RWPE1 (cell line): ENCODE data around the gene ETV1.
A peak's percentile ranks its signal among the peaks of the same experiment; 100 is the strongest.

Experiments
- CTCF ChIA-PET: fragments of 350-600 bp; sonication (Branson Sonifier 250); formaldehyde crosslinking; extraction: SDS; loops from one replicate; lab custom pipeline; 2021; lab: Yijun Ruan, JAX
- POLR2A ChIA-PET: fragments of 400-600 bp; formaldehyde crosslinking; extraction: SDS; loops from one replicate; lab custom pipeline; 2020; ENCODE audit warnings: antibody characterized with exemption; ENCODE audit not compliant: low non-redundant PET; lab: Yijun Ruan, JAX
- DNase-seq: peaks from one replicate; pipeline ENCODE4 v3.0.0; 2012; ENCODE audit warnings: low spot score
- H3K27ac ChIP-seq: fragments of 450-650 bp; 2 replicates; pipeline ENCODE4 v1.5.1; 2017
- TF ChIP-seq, protein P1 (sequence below): fragments of 450-650 bp; conservative IDR thresholded peaks from 2 replicates; pipeline ENCODE4 v1.5.1; 2017; ENCODE audit warnings: low read depth, mild to moderate bottlenecking

ETV1 gene

DNA sequence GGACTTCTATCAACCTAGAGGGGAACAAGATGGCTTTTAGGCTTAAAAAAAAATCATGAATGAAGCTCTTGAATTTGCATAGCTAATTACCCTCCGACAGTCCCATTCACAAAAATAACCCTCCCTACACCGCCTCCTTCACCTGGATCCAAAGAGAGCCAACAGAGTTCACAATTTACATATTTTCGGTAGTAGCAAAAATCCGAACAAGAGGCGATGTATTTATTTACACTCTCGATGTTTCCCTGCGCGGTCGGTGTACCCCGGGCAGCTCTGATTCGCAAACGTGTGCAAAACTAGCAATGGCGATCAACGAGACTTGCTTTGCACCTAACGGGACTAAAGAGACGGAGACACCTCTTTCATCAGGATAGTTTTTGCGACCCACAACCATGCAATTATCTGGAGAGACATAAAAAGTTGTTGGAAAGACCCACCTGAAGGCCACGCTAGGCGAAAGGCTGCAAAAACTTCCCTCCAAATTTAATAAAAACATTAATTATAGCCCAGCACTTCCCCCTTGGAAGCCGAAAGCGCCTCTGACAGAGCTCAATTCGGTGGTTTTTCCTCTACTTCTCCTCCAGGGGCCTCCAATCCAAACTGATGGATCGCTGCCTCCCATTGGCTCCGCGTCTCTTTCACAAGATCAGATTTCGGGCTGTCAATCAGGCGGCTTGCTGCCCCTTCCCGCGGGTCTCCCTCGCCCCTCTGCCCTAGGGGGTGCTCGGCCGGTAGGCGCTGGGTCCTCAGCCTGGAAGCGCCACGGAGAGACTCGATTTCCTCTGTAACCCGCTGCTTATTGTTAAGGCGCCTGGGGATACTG, at the start of gene ETV1:
TSS of gene ETV1 (minus strand) at position 541 of the 823 bp plus-strand sequence. CDS start 614 bp downstream, outside the sequence.
- DNase-seq = peak; percentile 75
- TF ChIP-seq, protein P1, sequence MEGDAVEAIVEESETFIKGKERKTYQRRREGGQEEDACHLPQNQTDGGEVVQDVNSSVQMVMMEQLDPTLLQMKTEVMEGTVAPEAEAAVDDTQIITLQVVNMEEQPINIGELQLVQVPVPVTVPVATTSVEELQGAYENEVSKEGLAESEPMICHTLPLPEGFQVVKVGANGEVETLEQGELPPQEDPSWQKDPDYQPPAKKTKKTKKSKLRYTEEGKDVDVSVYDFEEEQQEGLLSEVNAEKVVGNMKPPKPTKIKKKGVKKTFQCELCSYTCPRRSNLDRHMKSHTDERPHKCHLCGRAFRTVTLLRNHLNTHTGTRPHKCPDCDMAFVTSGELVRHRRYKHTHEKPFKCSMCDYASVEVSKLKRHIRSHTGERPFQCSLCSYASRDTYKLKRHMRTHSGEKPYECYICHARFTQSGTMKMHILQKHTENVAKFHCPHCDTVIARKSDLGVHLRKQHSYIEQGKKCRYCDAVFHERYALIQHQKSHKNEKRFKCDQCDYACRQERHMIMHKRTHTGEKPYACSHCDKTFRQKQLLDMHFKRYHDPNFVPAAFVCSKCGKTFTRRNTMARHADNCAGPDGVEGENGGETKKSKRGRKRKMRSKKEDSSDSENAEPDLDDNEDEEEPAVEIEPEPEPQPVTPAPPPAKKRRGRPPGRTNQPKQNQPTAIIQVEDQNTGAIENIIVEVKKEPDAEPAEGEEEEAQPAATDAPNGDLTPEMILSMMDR = peak; percentile 57

DNA sequence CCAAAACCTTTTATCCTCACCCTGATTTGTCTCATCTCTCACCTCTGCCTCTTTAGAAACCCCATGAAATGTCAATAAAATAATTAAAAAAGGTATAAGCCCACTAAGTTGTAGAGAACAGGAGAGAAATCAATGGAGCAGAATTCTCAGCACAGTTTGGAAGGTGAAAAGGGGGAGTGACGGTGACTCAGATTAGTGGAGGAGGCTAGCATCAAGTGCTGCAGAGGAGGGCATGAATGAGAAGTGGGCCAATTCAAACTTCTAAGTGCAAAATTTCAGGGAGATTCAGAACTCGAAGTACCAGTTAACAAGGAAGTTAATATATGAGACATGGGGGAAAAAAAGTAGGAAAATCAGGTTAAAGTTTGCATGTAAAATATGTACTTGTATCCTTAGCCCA, 34.9 kb upstream of the ETV1 start:
- no peak for DNase-seq
- no peak overlapping the region for H3K27ac ChIP-seq
- CTCF ChIA-PET = interaction anchor here (0.7 kb wide), 1 partner anchor 100 kb away, joined by 3 read pairs; no protein-coding TSS in a partner anchor
- TF ChIP-seq, protein P1 = no peak
- POLR2A ChIA-PET = no interaction called here

More for the DNA sequence above, at the start of gene ETV1:
- ChIA-PET POLR2A (interaction anchor here (0.7 kb wide), 1 partner anchor 466 kb away, joined by 3 read pairs; no protein-coding TSS in a partner anchor), CTCF (interaction anchor here (0.5 kb wide), 1 partner anchor 464 kb away, joined by 3 read pairs; no protein-coding TSS in a partner anchor)
- peak within 1 kb of the TSS; percentile 92 for H3K27ac ChIP-seq

DNA sequence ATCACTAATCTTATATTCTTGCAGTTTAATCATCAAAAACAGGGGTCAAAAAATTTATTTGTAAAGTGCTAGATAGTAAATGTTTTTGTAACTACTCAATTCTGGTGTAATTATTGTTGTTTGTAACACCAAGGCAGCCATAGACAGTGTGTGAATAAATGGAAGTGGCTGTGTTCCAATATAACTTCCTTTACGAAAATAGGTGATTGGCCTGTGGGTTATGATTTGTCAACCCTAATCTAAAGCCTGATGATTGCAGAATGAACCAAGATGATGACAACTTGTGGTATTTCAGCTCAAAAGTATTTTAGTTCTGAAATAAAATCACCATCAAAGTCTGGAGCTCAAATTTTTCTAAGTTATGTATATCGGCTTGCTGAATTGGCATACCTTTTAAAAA, 34.4 kb upstream of the ETV1 start:
- POLR2A ChIA-PET = no interaction called here
- no peak for DNase-seq
- TF ChIP-seq, protein P1 = no peak
- CTCF ChIA-PET = interaction anchor here (0.6 to 0.7 kb wide), 2 partner anchors 100 to 120 kb away, joined by 3 to 4 read pairs; no protein-coding TSS in a partner anchor
- H3K27ac ChIP-seq = no peak overlapping the region

DNA sequence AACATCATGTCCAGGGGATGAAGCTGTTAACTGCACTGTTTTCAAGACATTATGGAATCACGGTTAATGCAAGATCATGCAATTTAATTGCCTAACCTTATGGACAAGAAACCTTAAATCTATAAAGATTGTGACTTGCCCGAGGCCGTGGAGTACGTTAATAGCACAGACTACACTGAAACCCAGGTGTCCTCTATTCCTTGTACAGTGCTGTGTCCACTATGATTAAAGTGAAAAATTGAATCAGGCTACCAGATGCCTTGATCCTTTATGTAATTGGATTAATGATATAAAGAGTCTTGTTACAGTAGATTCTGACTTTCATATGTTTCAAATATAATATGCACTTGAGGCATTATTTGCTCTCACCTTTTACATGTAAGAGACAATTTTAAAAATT, 33.9 kb upstream of the ETV1 start:
- ChIA-PET CTCF (no interaction called here), POLR2A (no interaction called here)
- H3K27ac ChIP-seq = no peak overlapping the region
- TF ChIP-seq, protein P1 = no peak
- no peak for DNase-seq

DNA sequence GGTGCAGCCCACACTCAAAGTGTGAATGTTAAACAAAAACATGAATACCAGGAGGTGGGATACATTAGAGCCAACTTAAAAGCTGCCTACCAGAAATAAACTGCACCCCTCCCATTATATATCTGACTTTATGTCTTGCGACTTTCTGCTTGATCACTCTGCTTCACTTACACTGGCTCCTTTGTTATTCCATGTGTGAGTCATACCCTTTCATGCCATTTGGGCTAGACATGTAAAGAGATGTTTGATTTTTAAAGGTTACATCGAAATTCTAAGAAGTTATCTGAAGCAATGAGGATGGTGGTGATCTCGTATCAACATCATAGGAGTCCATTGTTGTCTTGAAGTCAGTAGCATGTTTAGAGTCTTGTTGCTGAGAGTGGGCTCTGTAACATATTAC, 31.6 kb upstream of the ETV1 start:
- ChIA-PET POLR2A (no interaction called here), CTCF (no interaction called here)
- TF ChIP-seq, protein P1 = no peak
- no peak overlapping the region for H3K27ac ChIP-seq
- DNase-seq = peak; percentile 32

DNA sequence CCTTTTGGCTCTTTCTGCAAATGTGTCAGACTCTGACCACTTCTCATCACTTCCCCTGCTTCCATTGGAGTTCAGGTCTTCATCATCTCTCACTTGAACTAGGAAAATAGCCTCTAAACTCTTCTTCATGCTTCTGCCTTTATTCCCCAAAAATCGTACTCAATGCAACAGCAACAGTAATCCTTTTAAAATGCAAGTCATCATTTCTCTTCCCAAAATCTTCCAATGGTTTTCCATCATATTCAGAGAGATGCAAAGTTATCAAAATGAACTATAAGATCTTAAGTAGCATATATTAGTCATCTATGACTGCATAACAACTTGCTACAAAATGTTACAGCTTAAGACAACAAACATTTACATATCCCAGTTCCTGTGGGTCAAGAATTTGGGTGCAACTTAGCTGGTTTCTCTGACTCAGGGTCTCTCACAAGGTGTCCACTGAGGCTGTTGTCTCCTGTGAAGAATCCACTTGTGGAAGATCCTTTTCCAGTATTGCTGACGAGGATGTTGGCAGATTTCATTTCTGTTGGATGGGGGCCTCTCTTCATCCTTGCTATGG, 31.0 kb upstream of the ETV1 start:
- TF ChIP-seq, protein P1 = no peak
- POLR2A ChIA-PET = no interaction called here
- DNase-seq = no peak
- CTCF ChIA-PET = no interaction called here
- no peak overlapping the region for H3K27ac ChIP-seq
